Measurements from ENCODE around the gene R3HDM4.
"Not testable (repeated sequence)": the region's sequence is repeated elsewhere in the genome, so short reads cannot be mapped to it uniquely, and the experiment has no call there.

The R3HDM4 gene

GRCh38 chr19:900043-900301, 13.0 kb downstream of the R3HDM4 start:
- no peaks in the 10 kb centered on the region for H3K9me3 ChIP-seq (ENCODE audit: control insufficient read depth in 1 of 2, low read length in 2 of 2)
- H3K9ac ChIP-seq (ENCODE audit: low read depth in 1 of 2, low read length in 2 of 2) = no peak overlapping the region
- H3K4me3 ChIP-seq (ENCODE audit: low read depth in 1 of 2, low read length in 2 of 2) = no peak overlapping the region
- peaks cover 3 to 23% of the 10 kb centered on the region in 2 donors for H3K36me3 ChIP-seq (ENCODE audit: control insufficient read depth in 1 of 2, insufficient read depth in 2 of 2, low read length in 2 of 2)
- H3K27me3 ChIP-seq (ENCODE audit: control insufficient read depth in 1 of 2, insufficient read depth in 2 of 2, low read length in 2 of 2) = no peaks in the 10 kb centered on the region
- no peaks in the 10 kb centered on the region for H3K4me1 ChIP-seq (ENCODE audit: control insufficient read depth in 1 of 2, insufficient read depth in 2 of 2, low read length in 2 of 2)
- H3K27ac ChIP-seq (ENCODE audit: low read depth, low read length) = no peak overlapping the region

GRCh38 chr19:899336-900042, 13.5 kb downstream of the R3HDM4 start:
- Histone ChIP-seq H3K27me3 (ENCODE audit: control insufficient read depth in 1 of 2, insufficient read depth in 2 of 2, low read length in 2 of 2) (no peaks in the 10 kb centered on the region), H3K9me3 (ENCODE audit: control insufficient read depth in 1 of 2, low read length in 2 of 2) (no peaks in the 10 kb centered on the region), H3K36me3 (ENCODE audit: control insufficient read depth in 1 of 2, insufficient read depth in 2 of 2, low read length in 2 of 2) (peaks cover 3 to 23% of the 10 kb centered on the region in 2 donors), H3K4me3 (ENCODE audit: low read depth in 1 of 2, low read length in 2 of 2) (no peak overlapping the region), H3K9ac (ENCODE audit: low read depth in 1 of 2, low read length in 2 of 2) (no peak overlapping the region), H3K4me1 (ENCODE audit: control insufficient read depth in 1 of 2, insufficient read depth in 2 of 2, low read length in 2 of 2) (no peaks in the 10 kb centered on the region), H3K27ac (ENCODE audit: low read depth, low read length) (no peak overlapping the region)

- Histone ChIP-seq H3K27ac (ENCODE audit: low read depth, low read length) (no peak overlapping the region), H3K9ac (ENCODE audit: low read depth in 1 of 2, low read length in 2 of 2) (no peak overlapping the region), H3K9me3 (ENCODE audit: control insufficient read depth in 1 of 2, low read length in 2 of 2) (no peaks in the 10 kb centered on the region), H3K4me1 (ENCODE audit: control insufficient read depth in 1 of 2, insufficient read depth in 2 of 2, low read length in 2 of 2) (no peaks in the 10 kb centered on the region), H3K4me3 (ENCODE audit: low read depth in 1 of 2, low read length in 2 of 2) (no peak overlapping the region), H3K27me3 (ENCODE audit: control insufficient read depth in 1 of 2, insufficient read depth in 2 of 2, low read length in 2 of 2) (no peaks in the 10 kb centered on the region), H3K36me3 (ENCODE audit: control insufficient read depth in 1 of 2, insufficient read depth in 2 of 2, low read length in 2 of 2) (peaks cover 3 to 23% of the 10 kb centered on the region in 2 donors)
Measured at GRCh38 chr19:898663-899062, 14.4 kb downstream of the R3HDM4 start.

- no peaks in the 10 kb centered on the region for H3K27me3 ChIP-seq (ENCODE audit: control insufficient read depth in 1 of 2, insufficient read depth in 2 of 2, low read length in 2 of 2)
- H3K27ac ChIP-seq (ENCODE audit: low read depth, low read length) = no peak overlapping the region
- H3K36me3 ChIP-seq (ENCODE audit: control insufficient read depth in 1 of 2, insufficient read depth in 2 of 2, low read length in 2 of 2) = peaks cover 3 to 23% of the 10 kb centered on the region in 2 donors
- no peaks in the 10 kb centered on the region for H3K9me3 ChIP-seq (ENCODE audit: control insufficient read depth in 1 of 2, low read length in 2 of 2)
- H3K4me1 ChIP-seq (ENCODE audit: control insufficient read depth in 1 of 2, insufficient read depth in 2 of 2, low read length in 2 of 2) = no peaks in the 10 kb centered on the region
- H3K4me3 ChIP-seq (ENCODE audit: low read depth in 1 of 2, low read length in 2 of 2) = no peak overlapping the region
- H3K9ac ChIP-seq (ENCODE audit: low read depth in 1 of 2, low read length in 2 of 2) = no peak overlapping the region
Measured at GRCh38 chr19:897442-898039, 15.5 kb downstream of the R3HDM4 start.

- Histone ChIP-seq H3K4me3 (ENCODE audit: low read depth in 1 of 2, low read length in 2 of 2) (no peak overlapping the region), H3K4me1 (ENCODE audit: control insufficient read depth in 1 of 2, insufficient read depth in 2 of 2, low read length in 2 of 2) (peaks cover 3% of the 10 kb centered on the region in 2 donors), H3K36me3 (ENCODE audit: control insufficient read depth in 1 of 2, insufficient read depth in 2 of 2, low read length in 2 of 2) (peaks cover 3 to 23% of the 10 kb centered on the region in 2 donors)
Measured at GRCh38 chr19:896999-897398, 16.0 kb downstream of the R3HDM4 start.

DNA sequence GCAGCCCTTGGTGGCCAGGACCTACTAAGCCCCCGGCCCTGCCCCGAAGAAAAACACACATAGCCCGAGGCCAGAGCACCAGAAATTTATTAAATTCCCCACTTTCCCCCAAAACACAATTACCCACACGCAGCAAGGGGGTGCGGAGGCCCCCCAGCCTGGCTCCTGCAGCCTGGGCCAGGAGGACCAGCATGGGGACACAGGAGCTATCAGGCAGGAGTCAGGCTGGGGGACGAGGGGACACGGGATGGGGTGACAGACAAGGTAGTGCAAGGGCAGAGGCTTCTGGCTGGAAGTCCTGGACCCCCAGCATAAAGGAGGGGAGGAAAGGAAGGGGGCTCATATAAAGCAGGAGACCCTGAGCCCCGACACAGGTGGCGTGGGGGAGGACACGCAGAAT, 16.6 kb downstream of the R3HDM4 start:
- peaks cover 0 to 22% of the 10 kb centered on the region in 2 donors for H3K36me3 ChIP-seq (ENCODE audit: control insufficient read depth in 1 of 2, insufficient read depth in 2 of 2, low read length in 2 of 2)
- no peak overlapping the region for H3K9ac ChIP-seq (ENCODE audit: low read depth in 1 of 2, low read length in 2 of 2)
- no peak overlapping the region for H3K4me3 ChIP-seq (ENCODE audit: low read depth in 1 of 2, low read length in 2 of 2)
- no peaks in the 10 kb centered on the region for H3K27me3 ChIP-seq (ENCODE audit: control insufficient read depth in 1 of 2, insufficient read depth in 2 of 2, low read length in 2 of 2)
- peaks cover 4 to 5% of the 10 kb centered on the region in 2 donors for H3K4me1 ChIP-seq (ENCODE audit: control insufficient read depth in 1 of 2, insufficient read depth in 2 of 2, low read length in 2 of 2)
- H3K27ac ChIP-seq (ENCODE audit: low read depth, low read length) = no peak overlapping the region
- no peaks in the 10 kb centered on the region for H3K9me3 ChIP-seq (ENCODE audit: control insufficient read depth in 1 of 2, low read length in 2 of 2)

More at GRCh38 chr19:896999-897398, 16.0 kb downstream of the R3HDM4 start:
- H3K27me3 ChIP-seq (ENCODE audit: control insufficient read depth in 1 of 2, insufficient read depth in 2 of 2, low read length in 2 of 2) = no peaks in the 10 kb centered on the region
- H3K9ac ChIP-seq (ENCODE audit: low read depth in 1 of 2, low read length in 2 of 2) = no peak overlapping the region
- H3K9me3 ChIP-seq (ENCODE audit: control insufficient read depth in 1 of 2, low read length in 2 of 2) = no peaks in the 10 kb centered on the region
- no peak overlapping the region for H3K27ac ChIP-seq (ENCODE audit: low read depth, low read length)

- Histone ChIP-seq H3K9me3 (ENCODE audit: control insufficient read depth in 1 of 2, low read length in 2 of 2) (no peaks in the 10 kb centered on the region), H3K27me3 (ENCODE audit: control insufficient read depth in 1 of 2, insufficient read depth in 2 of 2, low read length in 2 of 2) (no peaks in the 10 kb centered on the region), H3K4me1 (ENCODE audit: control insufficient read depth in 1 of 2, insufficient read depth in 2 of 2, low read length in 2 of 2) (peaks cover 4 to 5% of the 10 kb centered on the region in 2 donors), H3K27ac (ENCODE audit: low read depth, low read length) (peak within 1 kb of the TSS; percentile 90), H3K4me3 (ENCODE audit: low read depth in 1 of 2, low read length in 2 of 2) (peak within 1 kb of the TSS; percentile 83 to 84), H3K9ac (ENCODE audit: low read depth in 1 of 2, low read length in 2 of 2) (peak within 1 kb of the TSS; percentile 81 to 92), H3K36me3 (ENCODE audit: control insufficient read depth in 1 of 2, insufficient read depth in 2 of 2, low read length in 2 of 2) (peaks cover 8 to 32% of the 10 kb centered on the region in 2 donors)
Measured at GRCh38 chr19:892894-893689, 19.9 kb downstream of the R3HDM4 start, which contains the start of the genes MED16 and RNU6-9. Gene MED16, minus strand, starts transcription at chr19:893187. Its CDS starts 2,056 bp downstream, at chr19:891131. Gene RNU6-9, plus strand, starts transcription at chr19:893484.

GRCh38 chr19:892243-892893, 20.7 kb downstream of the R3HDM4 start:
- H3K4me1 ChIP-seq (ENCODE audit: control insufficient read depth in 1 of 2, insufficient read depth in 2 of 2, low read length in 2 of 2) = peaks cover 4 to 5% of the 10 kb centered on the region in 2 donors
- H3K27ac ChIP-seq (ENCODE audit: low read depth, low read length) = peak overlapping the region; percentile 58
- H3K4me3 ChIP-seq (ENCODE audit: low read depth in 1 of 2, low read length in 2 of 2) = peak overlapping the region; percentile 83 to 84
- H3K9me3 ChIP-seq (ENCODE audit: control insufficient read depth in 1 of 2, low read length in 2 of 2) = no peaks in the 10 kb centered on the region
- H3K27me3 ChIP-seq (ENCODE audit: control insufficient read depth in 1 of 2, insufficient read depth in 2 of 2, low read length in 2 of 2) = no peaks in the 10 kb centered on the region
- H3K9ac ChIP-seq (ENCODE audit: low read depth in 1 of 2, low read length in 2 of 2) = peak overlapping the region; percentile 57 to 92
- peaks cover 8 to 33% of the 10 kb centered on the region in 2 donors for H3K36me3 ChIP-seq (ENCODE audit: control insufficient read depth in 1 of 2, insufficient read depth in 2 of 2, low read length in 2 of 2)

DNA sequence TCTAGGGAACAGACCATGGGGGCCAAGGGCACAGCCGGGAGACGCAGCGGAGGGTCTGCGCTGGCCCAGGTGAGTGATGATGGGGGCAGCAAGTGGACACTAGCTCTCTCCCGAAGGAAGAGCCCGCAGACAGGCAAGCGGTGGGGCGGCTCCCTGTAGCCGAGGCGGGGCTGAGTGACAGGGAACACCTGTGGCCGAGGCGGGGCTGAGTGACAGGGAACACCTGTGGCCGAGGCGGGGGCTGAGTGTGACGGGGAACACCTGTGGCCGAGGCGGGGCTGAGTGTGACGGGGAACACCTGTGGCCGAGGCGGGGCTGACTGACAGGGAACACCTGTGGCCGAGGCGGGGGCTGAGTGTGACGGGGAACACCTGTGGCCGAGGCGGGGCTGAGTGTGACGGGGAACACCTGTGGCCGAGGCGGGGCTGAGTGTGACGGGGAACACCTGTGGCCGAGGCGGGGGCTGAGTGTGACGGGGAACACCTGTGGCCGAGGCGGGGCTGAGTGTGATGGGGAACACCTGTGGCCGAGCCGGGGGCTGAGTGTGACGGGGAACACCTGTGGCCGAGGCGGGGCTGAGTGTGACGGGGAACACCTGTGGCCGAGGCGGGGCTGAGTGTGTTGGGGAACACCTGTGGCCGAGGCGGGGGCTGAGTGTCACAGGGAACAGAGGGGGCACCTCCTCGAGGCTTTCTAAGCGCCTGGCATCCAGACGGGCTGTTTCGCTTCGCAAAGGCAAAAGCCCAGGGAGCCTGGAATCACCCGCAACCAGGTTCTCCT, 21.4 kb downstream of the R3HDM4 start:
- not testable (repeated sequence) for H3K9me3 ChIP-seq (ENCODE audit: control insufficient read depth in 1 of 2, low read length in 2 of 2); H3K27ac ChIP-seq (ENCODE audit: low read depth, low read length); H3K27me3 ChIP-seq (ENCODE audit: control insufficient read depth in 1 of 2, insufficient read depth in 2 of 2, low read length in 2 of 2); H3K4me1 ChIP-seq (ENCODE audit: control insufficient read depth in 1 of 2, insufficient read depth in 2 of 2, low read length in 2 of 2)
- Histone ChIP-seq H3K9ac (ENCODE audit: low read depth in 1 of 2, low read length in 2 of 2) (peak overlapping the region; percentile 57 to 92), H3K36me3 (ENCODE audit: control insufficient read depth in 1 of 2, insufficient read depth in 2 of 2, low read length in 2 of 2) (peaks cover 8 to 31% of the 10 kb centered on the region in 2 donors), H3K4me3 (ENCODE audit: low read depth in 1 of 2, low read length in 2 of 2) (peak overlapping the region; percentile 83 to 84)

Measured in duodenal mucosa (tissue), 2 donors.